Renal cortical epithelial cell (primary cell): ENCODE data around the gene FGR. TPM values are rescaled to one million over a fixed set of nuclear protein-coding genes. Genes with fewer than 3 reads are reported as not detected.

Source experiments
- DNase-seq: peaks from one replicate; pipeline ENCODE4 v3.0.0-alpha.2; 2011; ENCODE audit warnings: low read depth
- total RNA-seq: library from RNA; depleted of rRNA; stranded (reverse); fragments of >200 nt; gene quantifications from 2 replicates; pipeline ENCODE4 v1.2.3, GENCODE V29; 2014

Gene FGR
- total RNA-seq, 1 donor from 2014 or later = 0.10 TPM

- DNase-seq = no peak
Measured at GRCh38 chr1:27601771-27602461, 33.1 kb downstream of the FGR start.

- no peak for DNase-seq
Measured at GRCh38 chr1:27601321-27601770, 33.6 kb downstream of the FGR start.

- DNase-seq = no peak
Measured at GRCh38 chr1:27600498-27601175, 34.3 kb downstream of the FGR start.

- DNase-seq = no peak
Measured at GRCh38 chr1:27599605-27600497, 35.1 kb downstream of the FGR start.

- peak; percentile 52 for DNase-seq
Measured at GRCh38 chr1:27598902-27599528, 36.0 kb downstream of the FGR start.

- DNase-seq = no peak
Measured at GRCh38 chr1:27598295-27598687, 36.7 kb downstream of the FGR start.

- no peak for DNase-seq
Measured at GRCh38 chr1:27597516-27598294, 37.3 kb downstream of the FGR start.

GRCh38 chr1:27596986-27597385 lies 38.0 kb downstream of the FGR start:
- DNase-seq = no peak

- no peak for DNase-seq
Measured at GRCh38 chr1:27596261-27596660, 38.7 kb downstream of the FGR start.

GRCh38 chr1:27595597-27595996 lies 39.4 kb downstream of the FGR start:
- DNase-seq = no peak

- no peak for DNase-seq
Measured at GRCh38 chr1:27594564-27595510, 40.1 kb downstream of the FGR start.

- no peak for DNase-seq
Measured at GRCh38 chr1:27593678-27594563, 41.1 kb downstream of the FGR start.

- DNase-seq = no peak
Measured at GRCh38 chr1:27592931-27593677, 41.9 kb downstream of the FGR start.

GRCh38 chr1:27592232-27592930 lies 42.6 kb downstream of the FGR start:
- DNase-seq = no peak

GRCh38 chr1:27591622-27592021 lies 43.4 kb downstream of the FGR start:
- no peak for DNase-seq

GRCh38 chr1:27590917-27591508 lies 44.0 kb downstream of the FGR start:
- no peak for DNase-seq

- DNase-seq = peak; percentile 40
Measured at GRCh38 chr1:27589841-27590426, 45.1 kb downstream of the FGR start.
